C4-2B (cell line): Measurements from ENCODE around the gene WDR7.

Experiments
- CTCF ChIP-seq: fragments of 450-650 bp; conservative IDR thresholded peaks from 2 replicates; pipeline ENCODE4 v1.5.1; 2017; ENCODE audit warnings: mild to moderate bottlenecking
- ZFX ChIP-seq: fragments of 450-650 bp; IDR thresholded peaks from 2 replicates; pipeline ENCODE4 v1.6.1; 2017

GRCh38 chr18:56903686-56904085 is 252.5 kb downstream of the WDR7 start:
- TF ChIP-seq CTCF, result no peak
- TF ChIP-seq ZFX, result no peak
